ENCODE results near the gene STAT4. TPM values are rescaled to one million over a fixed set of nuclear protein-coding genes. Genes with fewer than 3 reads are reported as not detected.

STAT4 gene
- total RNA-seq, 1 experiment from 2014 or later = 0.44 TPM

GRCh38 chr2:191013932-191014652, 136.7 kb downstream of the STAT4 start, which contains the start of gene STAT1 (continued):
- TF ChIP-seq, protein P1, sequence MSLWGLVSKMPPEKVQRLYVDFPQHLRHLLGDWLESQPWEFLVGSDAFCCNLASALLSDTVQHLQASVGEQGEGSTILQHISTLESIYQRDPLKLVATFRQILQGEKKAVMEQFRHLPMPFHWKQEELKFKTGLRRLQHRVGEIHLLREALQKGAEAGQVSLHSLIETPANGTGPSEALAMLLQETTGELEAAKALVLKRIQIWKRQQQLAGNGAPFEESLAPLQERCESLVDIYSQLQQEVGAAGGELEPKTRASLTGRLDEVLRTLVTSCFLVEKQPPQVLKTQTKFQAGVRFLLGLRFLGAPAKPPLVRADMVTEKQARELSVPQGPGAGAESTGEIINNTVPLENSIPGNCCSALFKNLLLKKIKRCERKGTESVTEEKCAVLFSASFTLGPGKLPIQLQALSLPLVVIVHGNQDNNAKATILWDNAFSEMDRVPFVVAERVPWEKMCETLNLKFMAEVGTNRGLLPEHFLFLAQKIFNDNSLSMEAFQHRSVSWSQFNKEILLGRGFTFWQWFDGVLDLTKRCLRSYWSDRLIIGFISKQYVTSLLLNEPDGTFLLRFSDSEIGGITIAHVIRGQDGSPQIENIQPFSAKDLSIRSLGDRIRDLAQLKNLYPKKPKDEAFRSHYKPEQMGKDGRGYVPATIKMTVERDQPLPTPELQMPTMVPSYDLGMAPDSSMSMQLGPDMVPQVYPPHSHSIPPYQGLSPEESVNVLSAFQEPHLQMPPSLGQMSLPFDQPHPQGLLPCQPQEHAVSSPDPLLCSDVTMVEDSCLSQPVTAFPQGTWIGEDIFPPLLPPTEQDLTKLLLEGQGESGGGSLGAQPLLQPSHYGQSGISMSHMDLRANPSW (CRISPR knock-in tag; conservative IDR thresholded peaks at IDR 0.05; ENCODE audit: low read depth) = no peak
- peak; percentile 72; the same call in 1 of the 2 replicates for TF ChIP-seq ZBTB21 (CRISPR knock-in tag; IDR thresholded peaks at IDR 0.05; ENCODE audit: borderline replicate concordance)
- no peak for TF ChIP-seq JUN (CRISPR knock-in tag; IDR thresholded peaks at IDR 0.05)
- TF ChIP-seq ZNF138 (CRISPR knock-in tag; conservative IDR thresholded peaks at IDR 0.05) = peak; percentile 80
- TF ChIP-seq E2F5 (CRISPR knock-in tag; IDR thresholded peaks at IDR 0.05) = peak; percentile 96
- peak; percentile 85 for TF ChIP-seq NFYB (CRISPR knock-in tag; conservative IDR thresholded peaks at IDR 0.05; ENCODE audit: low read depth)
- 0 out of 2 replicates have a peak, but pooled peaks have one; percentile 16 for TF ChIP-seq PRRX2 (CRISPR knock-in tag; IDR thresholded peaks at IDR 0.05)
- no peak for TF ChIP-seq SMAD4 (CRISPR knock-in tag; IDR thresholded peaks at IDR 0.05)
- 0 out of 2 replicates have a peak, but pooled peaks have one; percentile 34 for TF ChIP-seq TEAD4 (CRISPR knock-in tag; IDR thresholded peaks at IDR 0.05)
- no peak for TF ChIP-seq ZNF219 (CRISPR knock-in tag; IDR thresholded peaks at IDR 0.05; ENCODE audit: borderline replicate concordance)
- TF ChIP-seq, protein P2, sequence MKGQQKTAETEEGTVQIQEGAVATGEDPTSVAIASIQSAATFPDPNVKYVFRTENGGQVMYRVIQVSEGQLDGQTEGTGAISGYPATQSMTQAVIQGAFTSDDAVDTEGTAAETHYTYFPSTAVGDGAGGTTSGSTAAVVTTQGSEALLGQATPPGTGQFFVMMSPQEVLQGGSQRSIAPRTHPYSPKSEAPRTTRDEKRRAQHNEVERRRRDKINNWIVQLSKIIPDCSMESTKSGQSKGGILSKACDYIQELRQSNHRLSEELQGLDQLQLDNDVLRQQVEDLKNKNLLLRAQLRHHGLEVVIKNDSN (CRISPR knock-in tag; IDR thresholded peaks at IDR 0.05) = peak; percentile 73
- TF ChIP-seq, protein P3, sequence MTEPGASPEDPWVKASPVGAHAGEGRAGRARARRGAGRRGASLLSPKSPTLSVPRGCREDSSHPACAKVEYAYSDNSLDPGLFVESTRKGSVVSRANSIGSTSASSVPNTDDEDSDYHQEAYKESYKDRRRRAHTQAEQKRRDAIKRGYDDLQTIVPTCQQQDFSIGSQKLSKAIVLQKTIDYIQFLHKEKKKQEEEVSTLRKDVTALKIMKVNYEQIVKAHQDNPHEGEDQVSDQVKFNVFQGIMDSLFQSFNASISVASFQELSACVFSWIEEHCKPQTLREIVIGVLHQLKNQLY (CRISPR knock-in tag; IDR thresholded peaks at IDR 0.05) = no peak
- TF ChIP-seq CDX4 (CRISPR knock-in tag; IDR thresholded peaks at IDR 0.05; ENCODE audit: borderline replicate concordance) = no peak
- TF ChIP-seq, protein P4, sequence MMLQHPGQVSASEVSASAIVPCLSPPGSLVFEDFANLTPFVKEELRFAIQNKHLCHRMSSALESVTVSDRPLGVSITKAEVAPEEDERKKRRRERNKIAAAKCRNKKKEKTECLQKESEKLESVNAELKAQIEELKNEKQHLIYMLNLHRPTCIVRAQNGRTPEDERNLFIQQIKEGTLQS (CRISPR knock-in tag; conservative IDR thresholded peaks at IDR 0.05) = no peak
- TF ChIP-seq RELA (CRISPR knock-in tag; IDR thresholded peaks at IDR 0.05; ENCODE audit: borderline replicate concordance) = peak; percentile 81; the same call in 1 of the 2 replicates
- TF ChIP-seq FOXP4 (CRISPR knock-in tag; IDR thresholded peaks at IDR 0.05) = no peak
- 0 out of 2 replicates have a peak, but pooled peaks have one; percentile 79 for TF ChIP-seq TP53 (CRISPR knock-in tag; IDR thresholded peaks at IDR 0.05)
- no peak for TF ChIP-seq ZSCAN18 (CRISPR knock-in tag; IDR thresholded peaks at IDR 0.05)
- 0 out of 2 replicates have a peak, but pooled peaks have one; percentile 20 for TF ChIP-seq NR1H2 (CRISPR knock-in tag; IDR thresholded peaks at IDR 0.05)
- peak; percentile 91 for TF ChIP-seq FOXP1 (CRISPR knock-in tag; IDR thresholded peaks at IDR 0.05; ENCODE audit: borderline replicate concordance)
- peak; percentile 74; the same call in 1 of the 2 replicates for TF ChIP-seq FOXK1 (CRISPR knock-in tag; IDR thresholded peaks at IDR 0.05)
- TF ChIP-seq, protein P5, sequence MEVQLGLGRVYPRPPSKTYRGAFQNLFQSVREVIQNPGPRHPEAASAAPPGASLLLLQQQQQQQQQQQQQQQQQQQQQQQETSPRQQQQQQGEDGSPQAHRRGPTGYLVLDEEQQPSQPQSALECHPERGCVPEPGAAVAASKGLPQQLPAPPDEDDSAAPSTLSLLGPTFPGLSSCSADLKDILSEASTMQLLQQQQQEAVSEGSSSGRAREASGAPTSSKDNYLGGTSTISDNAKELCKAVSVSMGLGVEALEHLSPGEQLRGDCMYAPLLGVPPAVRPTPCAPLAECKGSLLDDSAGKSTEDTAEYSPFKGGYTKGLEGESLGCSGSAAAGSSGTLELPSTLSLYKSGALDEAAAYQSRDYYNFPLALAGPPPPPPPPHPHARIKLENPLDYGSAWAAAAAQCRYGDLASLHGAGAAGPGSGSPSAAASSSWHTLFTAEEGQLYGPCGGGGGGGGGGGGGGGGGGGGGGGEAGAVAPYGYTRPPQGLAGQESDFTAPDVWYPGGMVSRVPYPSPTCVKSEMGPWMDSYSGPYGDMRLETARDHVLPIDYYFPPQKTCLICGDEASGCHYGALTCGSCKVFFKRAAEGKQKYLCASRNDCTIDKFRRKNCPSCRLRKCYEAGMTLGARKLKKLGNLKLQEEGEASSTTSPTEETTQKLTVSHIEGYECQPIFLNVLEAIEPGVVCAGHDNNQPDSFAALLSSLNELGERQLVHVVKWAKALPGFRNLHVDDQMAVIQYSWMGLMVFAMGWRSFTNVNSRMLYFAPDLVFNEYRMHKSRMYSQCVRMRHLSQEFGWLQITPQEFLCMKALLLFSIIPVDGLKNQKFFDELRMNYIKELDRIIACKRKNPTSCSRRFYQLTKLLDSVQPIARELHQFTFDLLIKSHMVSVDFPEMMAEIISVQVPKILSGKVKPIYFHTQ (CRISPR knock-in tag; IDR thresholded peaks at IDR 0.05) = no peak
- no peak for TF ChIP-seq GRHL2 (CRISPR knock-in tag; IDR thresholded peaks at IDR 0.05; ENCODE audit: insufficient replicate concordance, severe bottlenecking)
- TF ChIP-seq ETV6 (CRISPR knock-in tag; IDR thresholded peaks at IDR 0.05) = peak; percentile 91
- no peak for TF ChIP-seq ZNF416 (CRISPR knock-in tag; IDR thresholded peaks at IDR 0.05)
- TF ChIP-seq MYBL2 (CRISPR knock-in tag; IDR thresholded peaks at IDR 0.05) = peak; percentile 88; the same call in 1 of the 2 replicates
